Endothelial cell of umbilical vein (primary cell): Measurements from ENCODE around the gene SERGEF.

Experiments
- CTCF ChIP-seq, 2 donors: IDR thresholded peaks; 1 replicate in 1 of 2; 2 replicates in 1 of 2; pipeline ENCODE4 v1.5.1; 2011; ENCODE audit warnings: low read length in 2 of 2, mild to moderate bottlenecking in 2 of 2, moderate library complexity in 2 of 2, control low read depth in 1 of 2, inconsistent platforms in 1 of 2, low read depth in 1 of 2; ENCODE audit not compliant: insufficient read depth in 1 of 2; ENCODE audit errors: extremely low read depth in 1 of 2
- EZH2 ChIP-seq: IDR thresholded peaks from 2 replicates; pipeline ENCODE4 v1.6.1; 2012; ENCODE audit warnings: borderline replicate concordance, low read depth, mild to moderate bottlenecking, moderate library complexity, low read length, inconsistent platforms; ENCODE audit not compliant: severe bottlenecking
- FOS ChIP-seq: IDR thresholded peaks from 2 replicates; pipeline ENCODE4 v1.6.1; 2011; ENCODE audit warnings: mild to moderate bottlenecking, low read length, moderate library complexity, borderline replicate concordance; ENCODE audit not compliant: insufficient read depth
- JUN ChIP-seq: IDR thresholded peaks from 2 replicates; pipeline ENCODE4 v1.6.1; 2011; ENCODE audit warnings: borderline replicate concordance, low read depth; ENCODE audit not compliant: insufficient read length, insufficient read depth
- MAX ChIP-seq: IDR thresholded peaks from 2 replicates; pipeline ENCODE4 v1.6.1; 2011; ENCODE audit not compliant: insufficient read depth, insufficient read length
- MYC ChIP-seq: IDR thresholded peaks from one replicate; pipeline ENCODE4 v1.6.1; 2011; ENCODE audit warnings: mild to moderate bottlenecking, low read depth, low read length
- POLR2A ChIP-seq: IDR thresholded peaks from 2 replicates; pipeline ENCODE4 v1.6.1; 2012; ENCODE audit warnings: low read depth, mild to moderate bottlenecking, control low read depth, low read length
- POLR2AphosphoS5 ChIP-seq: IDR thresholded peaks from 2 replicates; pipeline ENCODE4 v1.6.1; 2012; ENCODE audit warnings: low read depth, mild to moderate bottlenecking, control low read depth, low read length, moderate library complexity; ENCODE audit not compliant: insufficient read depth

DNA sequence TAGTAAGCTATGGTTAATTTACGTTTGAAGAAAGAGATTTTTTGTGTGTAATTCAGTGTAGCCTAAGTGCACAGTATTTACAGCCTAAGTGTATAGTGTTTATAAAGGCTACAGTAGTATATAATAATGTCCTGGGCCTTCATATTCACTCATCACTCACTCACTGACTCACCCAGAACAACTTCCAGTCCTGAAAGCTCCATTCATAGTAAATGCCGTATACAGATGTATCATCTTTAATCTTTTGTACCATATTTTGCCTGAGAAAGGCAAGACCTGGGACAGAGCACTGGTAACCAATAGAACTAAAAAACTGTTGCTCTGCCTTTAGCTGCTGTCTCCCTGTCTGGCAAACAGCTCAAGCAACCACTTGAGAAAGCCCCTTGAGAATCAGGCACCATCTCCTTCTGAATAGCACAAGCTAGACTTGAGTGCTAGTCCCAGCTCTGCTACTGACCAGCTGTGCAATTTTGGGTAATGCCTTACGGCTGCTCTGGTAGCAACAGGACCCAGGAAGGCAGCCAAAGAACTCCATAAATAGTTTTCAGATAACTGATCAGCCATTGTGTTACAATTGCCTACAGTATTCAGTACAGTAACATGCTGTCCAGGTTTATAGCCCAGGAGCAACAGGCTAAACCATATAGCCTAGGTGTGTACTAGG is 146.9 kb downstream of the SERGEF start:
- TF ChIP-seq EZH2 (no peak), CTCF (IDR thresholded peaks at IDR 0.05; ENCODE audit: extremely low read depth in 1 of 2, insufficient read depth in 1 of 2, low read depth in 1 of 2, low read length in 2 of 2) (no peak), MYC (no peak), MAX (no peak), FOS (no peak), POLR2A (no peak), POLR2AphosphoS5 (no peak), JUN (no peak)
